GM12892 (cell line): ENCODE data around the gene OGDH.

Experiments used
- POLR2A ChIP-seq: IDR thresholded peaks from 2 replicates; pipeline ENCODE4 v1.6.1; 2011; ENCODE audit warnings: low read depth, low read length, control low read depth
- POLR2AphosphoS5 ChIP-seq: IDR thresholded peaks from 2 replicates; pipeline ENCODE4 v1.6.1; 2011; ENCODE audit warnings: low read depth, low read length, control low read depth
- TAF1 ChIP-seq: IDR thresholded peaks from 2 replicates; pipeline ENCODE4 v1.6.1; 2011; ENCODE audit warnings: low read depth, mild to moderate bottlenecking, control low read depth, low read length, borderline replicate concordance

DNA sequence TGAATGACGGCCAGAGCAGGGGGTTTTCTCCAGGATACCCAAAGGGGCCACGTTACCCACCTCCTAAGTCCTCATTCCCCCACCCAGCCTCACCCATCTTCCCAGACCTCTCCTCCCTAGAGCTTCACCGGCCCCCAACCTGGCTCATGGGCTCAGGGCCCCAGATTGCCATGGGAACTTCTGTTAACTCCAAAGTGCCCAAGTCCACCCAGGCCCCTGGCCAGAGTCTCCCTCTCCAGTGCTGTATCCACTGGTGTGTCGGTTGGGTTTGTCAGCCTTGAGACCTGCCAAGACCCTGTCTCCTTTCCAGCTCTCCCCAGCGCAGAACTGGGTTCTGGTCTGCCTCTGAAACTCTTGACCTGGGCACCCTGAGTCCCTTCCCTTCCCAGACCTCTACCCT lies 105.1 kb downstream of the OGDH start:
- TF ChIP-seq POLR2A (no peak), POLR2AphosphoS5 (no peak), TAF1 (no peak)
